HG02884 (cell line): ENCODE measurements around the gene AKAP10.
"Not testable (repeated sequence)": the region's sequence is repeated elsewhere in the genome, so short reads cannot be mapped to it uniquely, and the experiment has no call there.

ENCODE experiments used
- ATAC-seq: cut with Tn5 transposase; IDR thresholded peaks from one replicate; pipeline ENCODE4 v1.9.1; 2021; ENCODE audit warnings: mild to moderate bottlenecking, moderate library complexity; ENCODE audit not compliant: unreplicated experiment

AKAP10 gene

DNA sequence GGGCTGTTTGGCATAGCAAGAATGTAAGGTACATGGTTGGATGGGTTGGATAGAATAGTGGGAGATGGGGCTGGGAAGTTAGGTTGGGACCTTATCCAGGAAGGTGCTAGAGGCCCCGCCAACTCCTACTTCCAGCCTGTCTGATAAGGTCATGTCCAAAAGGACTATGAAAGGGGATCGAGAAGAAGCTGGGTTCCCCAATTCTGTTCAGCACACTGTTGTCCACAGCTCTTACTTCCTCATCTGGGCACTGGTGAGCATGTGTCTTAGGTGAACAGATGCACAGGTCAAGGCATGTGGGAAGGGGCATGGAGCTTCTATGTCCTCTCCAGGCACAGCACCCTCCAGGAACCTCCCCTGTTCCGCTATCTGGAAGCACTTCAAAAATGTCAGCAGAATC, 104.3 kb downstream of the AKAP10 start:
- ATAC-seq: no peak

DNA sequence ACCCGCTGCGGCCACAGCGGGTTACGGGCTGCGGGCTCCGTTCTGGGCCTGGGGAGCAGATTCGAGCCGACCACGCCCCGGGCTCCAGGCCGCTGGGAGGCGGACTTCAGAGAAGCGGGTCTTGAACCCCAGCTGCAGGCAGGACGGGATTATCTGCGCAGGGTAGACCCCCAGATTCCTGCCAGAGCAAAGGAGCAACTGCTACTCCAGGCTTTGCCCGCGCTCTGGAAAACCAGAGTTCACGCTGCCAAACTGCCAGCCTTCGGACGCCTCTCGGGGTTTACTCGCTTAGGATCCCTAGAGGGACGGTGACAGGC, 109.6 kb downstream of the AKAP10 start:
- ATAC-seq: no peak

GRCh38 chr17:19867329-19868078, 110.1 kb downstream of the AKAP10 start, which contains the start of gene ULK2:
ULK2 (minus strand) TSS chr17:19867936; CDS start chr17:19867417, 519 bp downstream.
- no peak for ATAC-seq

- ATAC-seq: no peak
Measured at GRCh38 chr17:19867079-19867328, 110.6 kb downstream of the AKAP10 start.

DNA sequence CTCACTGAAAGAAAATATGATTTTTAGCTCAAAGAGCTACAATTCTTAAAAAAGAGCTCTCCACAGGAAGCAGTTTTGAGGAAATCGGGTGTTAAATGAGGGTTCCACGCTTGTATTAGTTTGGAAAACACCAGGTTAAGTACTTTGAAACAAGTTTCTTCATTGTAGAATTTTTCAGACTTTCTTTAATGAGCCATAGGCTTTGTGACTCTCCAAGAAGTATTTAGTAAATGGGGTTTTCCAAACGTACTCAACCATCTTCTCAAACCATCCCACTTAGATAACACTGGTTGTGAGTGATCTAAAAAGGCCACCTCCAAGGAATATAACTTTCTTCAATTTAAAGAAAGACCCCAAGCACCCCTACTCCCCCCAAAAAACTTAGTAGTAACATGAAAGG, 112.6 kb downstream of the AKAP10 start:
- no peak for ATAC-seq

DNA sequence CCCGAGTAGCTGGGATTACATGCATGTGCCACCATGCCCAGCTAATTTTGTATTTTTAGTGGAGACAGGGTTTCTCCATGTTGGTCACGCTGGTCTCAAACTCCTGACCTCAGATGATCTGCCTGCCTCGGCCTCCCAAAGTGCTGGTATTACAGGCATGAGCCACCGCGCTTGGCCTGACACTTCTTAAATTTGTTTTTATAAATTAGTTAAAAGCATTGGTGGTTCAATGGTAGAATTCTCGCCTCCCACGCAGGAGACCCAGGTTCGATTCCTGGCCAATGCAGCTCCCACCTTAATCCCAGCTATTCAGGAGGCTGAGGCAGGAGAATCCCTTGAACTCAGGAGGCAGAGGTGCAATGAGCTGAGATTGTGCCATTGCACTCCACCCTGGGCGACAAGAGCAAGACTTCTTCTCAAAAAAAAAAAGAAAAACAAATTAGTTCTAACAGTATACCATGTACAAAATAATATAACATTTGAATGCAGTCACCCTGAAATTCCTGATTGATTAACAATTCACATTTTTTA, 116.9 kb downstream of the AKAP10 start:
- ATAC-seq: not testable (repeated sequence)

DNA sequence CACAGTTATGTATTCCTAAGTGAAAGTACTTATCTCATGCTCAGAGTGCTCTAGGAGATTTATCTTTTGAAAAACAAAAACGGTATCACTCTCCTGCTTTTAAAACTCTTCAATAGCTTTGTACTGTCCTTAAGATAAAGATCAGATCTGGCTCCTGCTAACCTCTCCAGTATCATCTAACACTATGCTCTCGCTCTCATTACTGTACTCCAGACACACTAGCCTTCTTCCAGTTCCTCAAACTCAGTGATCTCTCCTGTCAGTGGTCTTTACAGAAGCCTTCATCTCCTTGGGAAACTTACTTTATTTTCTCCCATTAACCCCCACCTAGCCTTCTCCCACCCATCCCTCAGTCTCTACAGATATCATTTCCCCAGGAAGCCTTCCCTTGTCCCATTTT, 120.0 kb downstream of the AKAP10 start:
- no peak for ATAC-seq
